Neuronal stem cell (in vitro differentiated cells): ENCODE data around the gene OR5B21.

Experiments
- DNase-seq: peaks from one replicate; pipeline ENCODE4 v3.0.0-alpha.2; 2013; ENCODE audit warnings: low spot score
- H2AFZ ChIP-seq: one replicate; pipeline ENCODE4 v1.6.1; 2013; ENCODE audit warnings: mild to moderate bottlenecking, low read length, inconsistent platforms
- H2AK5ac ChIP-seq: 2 replicates; pipeline ENCODE4 v1.6.1; 2013; ENCODE audit warnings: low read depth, mild to moderate bottlenecking, inconsistent platforms, low read length, moderate library complexity, mixed read lengths
- H2BK120ac ChIP-seq: 2 replicates; pipeline ENCODE4 v1.6.1; 2013; ENCODE audit warnings: low read depth, mild to moderate bottlenecking, inconsistent platforms, low read length, moderate library complexity, mixed read lengths
- H2BK12ac ChIP-seq: one replicate; pipeline ENCODE4 v1.6.1; 2013; ENCODE audit warnings: low read length, inconsistent platforms
- H2BK15ac ChIP-seq: 2 replicates; pipeline ENCODE4 v1.6.1; 2013; ENCODE audit warnings: mild to moderate bottlenecking, low read length, inconsistent platforms, mixed read lengths
- H2BK5ac ChIP-seq: one replicate; pipeline ENCODE4 v1.6.1; 2013; ENCODE audit warnings: inconsistent platforms, mild to moderate bottlenecking, low read length, moderate library complexity
- H3K14ac ChIP-seq: one replicate; pipeline ENCODE4 v1.6.1; 2013; ENCODE audit warnings: low read length, inconsistent platforms
- H3K18ac ChIP-seq: 2 replicates; pipeline ENCODE4 v1.6.1; 2013; ENCODE audit warnings: low read length, inconsistent platforms
- H3K23ac ChIP-seq: 2 replicates; pipeline ENCODE4 v1.6.1; 2013; ENCODE audit warnings: low read depth, mild to moderate bottlenecking, mixed read lengths, low read length, inconsistent platforms; ENCODE audit not compliant: poor library complexity
- H3K27ac ChIP-seq: replicated peaks from 3 replicates; pipeline ENCODE4 v1.5.1; 2013; ENCODE audit warnings: low read length, inconsistent platforms
- H3K27me3 ChIP-seq, 3 experiments: 2 replicates each; pipeline ENCODE4 v1.6.1; 2013; ENCODE audit warnings: low read length in 3 of 3, mild to moderate bottlenecking in 2 of 3, inconsistent platforms in 1 of 3, low read depth in 1 of 3, mixed read lengths in 1 of 3, moderate library complexity in 1 of 3; ENCODE audit not compliant: control insufficient read depth in 3 of 3, insufficient read depth in 3 of 3
- H3K36me3 ChIP-seq, 2 donors: replicated peaks in 1 of 2; 2 replicates each; pipeline ENCODE4 v1.6.1; 2013; ENCODE audit warnings: low read length in 2 of 2; ENCODE audit not compliant: control insufficient read depth in 2 of 2, insufficient read depth in 2 of 2
- H3K4ac ChIP-seq: 2 replicates; pipeline ENCODE4 v1.6.1; 2013; ENCODE audit warnings: inconsistent platforms, mild to moderate bottlenecking, low read length, moderate library complexity
- H3K4me1 ChIP-seq, 2 donors: 1 replicate in 1 of 2; 2 replicates in 1 of 2; pipeline ENCODE4 v1.6.1; 2013; ENCODE audit warnings: low read length in 2 of 2, low read depth in 1 of 2; ENCODE audit not compliant: control insufficient read depth in 2 of 2, insufficient read depth in 1 of 2
- H3K4me2 ChIP-seq: one replicate; pipeline ENCODE4 v1.6.1; 2013; ENCODE audit warnings: mild to moderate bottlenecking, low read length, inconsistent platforms; ENCODE audit not compliant: insufficient read depth, poor library complexity, severe bottlenecking
- H3K4me3 ChIP-seq, 2 donors: 2 replicates each; pipeline ENCODE4 v1.5.1; 2013; ENCODE audit warnings: low read length in 2 of 2, mild to moderate bottlenecking in 2 of 2, inconsistent platforms in 1 of 2, moderate library complexity in 1 of 2
- H3K79me1 ChIP-seq: one replicate; pipeline ENCODE4 v1.6.1; 2013; ENCODE audit warnings: low read depth, mild to moderate bottlenecking, inconsistent platforms, low read length, moderate library complexity
- H3K9ac ChIP-seq: one replicate; pipeline ENCODE4 v1.6.1; 2013; ENCODE audit warnings: mild to moderate bottlenecking, low read depth, low read length, inconsistent platforms; ENCODE audit not compliant: poor library complexity
- H3K9me3 ChIP-seq, 2 donors: replicated peaks in 1 of 2; 2 replicates each; pipeline versions ENCODE3 to v1.6.1; 2013; ENCODE audit warnings: low read length in 2 of 2, mild to moderate bottlenecking in 2 of 2, inconsistent platforms in 1 of 2, low read depth in 1 of 2, mixed read lengths in 1 of 2, moderate library complexity in 1 of 2; ENCODE audit not compliant: control insufficient read depth in 2 of 2, insufficient read depth in 1 of 2
- H4K8ac ChIP-seq: one replicate; pipeline ENCODE4 v1.6.1; 2013; ENCODE audit warnings: low read depth, mild to moderate bottlenecking, inconsistent platforms, low read length, moderate library complexity
- H4K91ac ChIP-seq: one replicate; pipeline ENCODE4 v1.6.1; 2013; ENCODE audit warnings: low read length, low read depth, mild to moderate bottlenecking, inconsistent platforms; ENCODE audit not compliant: poor library complexity
- WGBS, 2 donors: extraction: QIAGEN DNeasy Blood & Tissue Kit; methylation state at CpG; one replicate each; pipeline ENCODE4 v1.1.7; 2013; ENCODE audit warnings: missing lambda C conversion rate in 2 of 2, mixed read lengths in 1 of 2; ENCODE audit not compliant: insufficient read length in 2 of 2, insufficient replicate concordance in 1 of 2; ENCODE audit errors: extremely low coverage in 2 of 2; 5-methylcytosine and 5-hydroxymethylcytosine counted together

OR5B21 gene

GRCh38 chr11:58504232-58504631 lies 3.7 kb downstream of the OR5B21 start:
- H2AFZ ChIP-seq, result no peak overlapping the region
- no peak overlapping the region for H3K27ac ChIP-seq
- H3K18ac ChIP-seq, result no peak overlapping the region
- no peak overlapping the region for H2BK5ac ChIP-seq
- no peaks in the 10 kb centered on the region for H3K79me1 ChIP-seq
- no peak overlapping the region for H3K9ac ChIP-seq
- H2BK12ac ChIP-seq, result no peak overlapping the region
- no peak overlapping the region for H3K23ac ChIP-seq
- DNase-seq, result no peak
- no peaks in the 10 kb centered on the region for H3K36me3 ChIP-seq
- WGBS, 2 donors, result no CpG with 5 or more reads among the region's 6 CpGs
- no peak overlapping the region for H3K4ac ChIP-seq
- no peak overlapping the region for H4K91ac ChIP-seq
- H4K8ac ChIP-seq, result no peak overlapping the region
- no peaks in the 10 kb centered on the region for H3K4me1 ChIP-seq
- H3K9me3 ChIP-seq, result no peaks in the 10 kb centered on the region
- H2BK120ac ChIP-seq, result no peak overlapping the region
- H3K4me3 ChIP-seq, result no peak overlapping the region
- H2AK5ac ChIP-seq, result no peak overlapping the region
- H2BK15ac ChIP-seq, result no peak overlapping the region
- H3K14ac ChIP-seq, result no peak overlapping the region
- H3K27me3 ChIP-seq, result peaks cover 0 to 14% (median 0%) of the 10 kb centered on the region in 3 experiments
- H3K4me2 ChIP-seq, result no peak overlapping the region

GRCh38 chr11:58503361-58503856 lies 4.5 kb downstream of the OR5B21 start:
- no peak overlapping the region for H3K4me3 ChIP-seq
- H3K4me2 ChIP-seq, result no peak overlapping the region
- H4K91ac ChIP-seq, result no peak overlapping the region
- H3K4me1 ChIP-seq, result no peaks in the 10 kb centered on the region
- H2BK5ac ChIP-seq, result no peak overlapping the region
- DNase-seq, result no peak
- H2BK12ac ChIP-seq, result no peak overlapping the region
- H2AFZ ChIP-seq, result no peak overlapping the region
- no peak overlapping the region for H3K18ac ChIP-seq
- no CpG with 5 or more reads among the region's 4 CpGs for WGBS, 2 donors
- H3K27me3 ChIP-seq, result peaks cover 0 to 14% (median 0%) of the 10 kb centered on the region in 3 experiments
- H3K14ac ChIP-seq, result no peak overlapping the region
- no peak overlapping the region for H3K9ac ChIP-seq
- no peak overlapping the region for H3K27ac ChIP-seq
- H3K79me1 ChIP-seq, result no peaks in the 10 kb centered on the region
- H3K9me3 ChIP-seq, result no peaks in the 10 kb centered on the region
- no peak overlapping the region for H2BK15ac ChIP-seq
- H3K4ac ChIP-seq, result no peak overlapping the region
- no peak overlapping the region for H3K23ac ChIP-seq
- H3K36me3 ChIP-seq, result no peaks in the 10 kb centered on the region
- no peak overlapping the region for H2BK120ac ChIP-seq
- H4K8ac ChIP-seq, result no peak overlapping the region
- H2AK5ac ChIP-seq, result no peak overlapping the region

- H2AFZ ChIP-seq, result no peak overlapping the region
- no peak overlapping the region for H2BK15ac ChIP-seq
- H3K23ac ChIP-seq, result no peak overlapping the region
- no peak overlapping the region for H2BK5ac ChIP-seq
- H3K36me3 ChIP-seq, result no peaks in the 10 kb centered on the region
- H3K4ac ChIP-seq, result no peak overlapping the region
- no peaks in the 10 kb centered on the region for H3K9me3 ChIP-seq
- no peak overlapping the region for H3K4me2 ChIP-seq
- no peak overlapping the region for H4K8ac ChIP-seq
- H3K27me3 ChIP-seq, result peaks cover 0 to 14% (median 0%) of the 10 kb centered on the region in 3 experiments
- no peak overlapping the region for H2AK5ac ChIP-seq
- no peak overlapping the region for H3K9ac ChIP-seq
- no peak overlapping the region for H3K18ac ChIP-seq
- H2BK120ac ChIP-seq, result no peak overlapping the region
- H3K79me1 ChIP-seq, result no peaks in the 10 kb centered on the region
- no peak for DNase-seq
- H3K4me3 ChIP-seq, result no peak overlapping the region
- peaks cover 0 to 3% of the 10 kb centered on the region in 2 donors for H3K4me1 ChIP-seq
- no peak overlapping the region for H3K27ac ChIP-seq
- H4K91ac ChIP-seq, result no peak overlapping the region
- H3K14ac ChIP-seq, result no peak overlapping the region
- no peak overlapping the region for H2BK12ac ChIP-seq
Observed at GRCh38 chr11:58502004-58502403, 5.9 kb downstream of the OR5B21 start.

GRCh38 chr11:58498464-58498863 lies 9.4 kb downstream of the OR5B21 start:
- Histone ChIP-seq H4K91ac (no peak overlapping the region), H2BK120ac (no peak overlapping the region), H2BK15ac (no peak overlapping the region), H3K4me2 (no peak overlapping the region), H3K18ac (no peak overlapping the region), H3K4ac (no peak overlapping the region), H3K4me1 (peaks cover 0 to 3% of the 10 kb centered on the region in 2 donors), H2BK12ac (no peak overlapping the region), H2AFZ (no peak overlapping the region), H3K36me3 (no peaks in the 10 kb centered on the region), H3K9me3 (no peaks in the 10 kb centered on the region), H4K8ac (no peak overlapping the region), H2BK5ac (no peak overlapping the region), H3K27me3 (peaks cover 0 to 4% (median 0%) of the 10 kb centered on the region in 3 experiments), H2AK5ac (no peak overlapping the region), H3K14ac (no peak overlapping the region), H3K9ac (no peak overlapping the region), H3K4me3 (no peak overlapping the region), H3K23ac (no peak overlapping the region), H3K27ac (no peak overlapping the region), H3K79me1 (no peaks in the 10 kb centered on the region)
- no CpG with 5 or more reads among the region's 2 CpGs for WGBS, 2 donors
- no peak for DNase-seq
